Measurements from ENCODE around the gene COG2.
"Not testable (repeated sequence)": the region's sequence is repeated elsewhere in the genome, so short reads cannot be mapped to it uniquely, and the experiment has no call there.

Gene COG2

GRCh38 chr1:230703679-230704385 lies 61.6 kb downstream of the COG2 start:
- no peak for DNase-seq

GRCh38 chr1:230704830-230705229 lies 62.5 kb downstream of the COG2 start:
- DNase-seq: no peak

GRCh38 chr1:230705289-230706019 lies 63.2 kb downstream of the COG2 start:
- DNase-seq: no peak

GRCh38 chr1:230706020-230706699 lies 63.9 kb downstream of the COG2 start:
- DNase-seq: no peak

- no peak for DNase-seq
Measured at GRCh38 chr1:230706887-230707731, 64.8 kb downstream of the COG2 start.

- no peak for DNase-seq
Measured at GRCh38 chr1:230707732-230708630, 65.7 kb downstream of the COG2 start.

- DNase-seq: no peak
Measured at GRCh38 chr1:230708631-230709580, 66.6 kb downstream of the COG2 start.

GRCh38 chr1:230709619-230710542 lies 67.6 kb downstream of the COG2 start:
- DNase-seq: no peak

- DNase-seq: no peak
Measured at GRCh38 chr1:230710543-230710904, 68.2 kb downstream of the COG2 start.

- no peak for DNase-seq
Measured at GRCh38 chr1:230711245-230711644, 69.0 kb downstream of the COG2 start.

GRCh38 chr1:230712470-230712942 lies 70.2 kb downstream of the COG2 start:
- DNase-seq: no peak

GRCh38 chr1:230713138-230713537 lies 70.9 kb downstream of the COG2 start:
- no peak for DNase-seq

GRCh38 chr1:230713547-230713914 lies 71.2 kb downstream of the COG2 start:
- DNase-seq: no peak

- DNase-seq: no peak
Measured at GRCh38 chr1:230713915-230714764, 71.9 kb downstream of the COG2 start, which contains the start of gene AGT. TSS of gene AGT (minus strand) at chr1:230714122. CDS start at chr1:230710823, 3,299 bp downstream.

- DNase-seq: no peak
Measured at GRCh38 chr1:230715510-230715909, 73.2 kb downstream of the COG2 start.

- not testable (repeated sequence) for DNase-seq
Measured at GRCh38 chr1:230716453-230716852, 74.2 kb downstream of the COG2 start.

GRCh38 chr1:230717251-230717650 lies 75.0 kb downstream of the COG2 start:
- DNase-seq: no peak

GRCh38 chr1:230721849-230722522 lies 79.7 kb downstream of the COG2 start:
- not testable (repeated sequence) for DNase-seq
